NCI-H446 (cell line): Measurements from ENCODE around the gene MATN3.
A peak's percentile ranks its signal among the peaks of the same experiment; 100 is the strongest.

Experiments used
- DNase-seq, 2 experiments: peaks; one replicate each; lab custom pipeline; 2025; lab: John Stamatoyannopoulos, UW

Gene MATN3

DNA sequence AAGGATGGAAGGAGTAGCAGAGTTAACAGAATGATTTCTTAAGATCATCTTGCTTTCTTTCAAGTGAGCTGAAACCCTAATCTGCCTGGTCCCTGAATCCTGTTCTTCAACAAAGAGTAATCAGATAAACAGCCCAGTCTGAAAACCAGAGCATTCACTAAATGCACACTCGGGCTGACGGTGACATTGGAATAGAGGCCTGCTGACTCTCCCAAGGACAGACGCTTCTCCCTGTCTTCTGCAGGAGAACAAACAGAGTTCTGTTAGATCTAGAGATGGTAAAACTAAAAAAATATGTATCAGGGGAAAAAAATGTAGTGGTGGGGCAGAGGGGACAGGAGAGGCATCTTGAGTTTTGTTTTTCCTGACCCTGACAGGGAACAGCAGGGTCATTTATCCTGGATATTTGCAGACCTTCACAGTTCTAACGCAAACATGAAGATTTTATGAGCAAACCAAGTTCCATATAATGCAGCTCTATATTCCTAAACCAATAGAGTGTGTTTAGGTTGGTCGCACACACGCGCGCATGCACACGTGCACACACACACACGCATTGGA is 7.3 kb downstream of the MATN3 start:
- DNase-seq = no peak

DNA sequence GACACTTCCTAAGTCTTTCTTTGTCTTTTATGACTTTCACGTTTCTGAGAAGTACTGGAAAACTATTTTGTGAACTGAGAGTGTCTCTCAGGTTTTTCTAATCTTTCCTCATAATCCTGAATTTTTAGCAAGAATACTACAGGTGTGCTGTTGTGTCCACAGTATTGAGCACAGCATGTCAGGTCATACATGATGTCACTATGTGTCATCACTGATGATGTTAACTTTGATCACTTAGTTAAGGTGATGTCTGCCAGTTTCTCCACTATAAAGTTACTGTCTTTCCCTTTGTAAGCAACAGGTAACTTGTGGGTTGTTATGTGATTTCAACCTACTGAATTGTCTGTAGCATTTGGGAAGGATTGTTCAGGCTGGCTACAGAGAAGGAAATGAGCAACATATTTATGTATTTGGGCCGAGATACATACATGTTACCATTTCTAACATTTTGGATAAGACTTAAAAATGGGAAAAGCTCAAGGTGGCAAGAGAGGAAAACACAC is 11.1 kb downstream of the MATN3 start:
- no peak for DNase-seq

- DNase-seq = no peak
Measured at GRCh38 chr2:19993731-19994130, 18.7 kb downstream of the MATN3 start.

GRCh38 chr2:19991895-19992294 is 20.6 kb downstream of the MATN3 start:
- no peak for DNase-seq

DNA sequence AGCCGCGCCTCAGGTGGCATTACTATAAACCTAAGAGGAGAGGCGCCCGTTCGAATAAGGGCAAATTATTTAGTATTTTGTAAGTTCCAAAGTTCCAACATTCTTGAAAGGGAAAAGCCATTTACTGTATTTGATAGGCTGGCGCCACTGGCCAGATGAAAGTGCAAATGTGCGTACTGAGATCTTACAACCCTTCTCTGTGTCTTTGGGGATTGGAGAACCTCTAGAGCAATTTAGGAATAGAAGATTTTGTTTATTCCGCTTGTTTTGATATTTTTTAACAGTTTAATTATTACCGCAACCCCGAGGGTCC is 22.1 kb downstream of the MATN3 start:
- no peak for DNase-seq

GRCh38 chr2:19989667-19990415 is 22.6 kb downstream of the MATN3 start, which contains the start of gene WDR35:
Gene WDR35 (minus strand): TSS chr2:19990105. CDS start chr2:19990015, 90 bp downstream.
- DNase-seq = peak; percentile 85 to 95

DNA sequence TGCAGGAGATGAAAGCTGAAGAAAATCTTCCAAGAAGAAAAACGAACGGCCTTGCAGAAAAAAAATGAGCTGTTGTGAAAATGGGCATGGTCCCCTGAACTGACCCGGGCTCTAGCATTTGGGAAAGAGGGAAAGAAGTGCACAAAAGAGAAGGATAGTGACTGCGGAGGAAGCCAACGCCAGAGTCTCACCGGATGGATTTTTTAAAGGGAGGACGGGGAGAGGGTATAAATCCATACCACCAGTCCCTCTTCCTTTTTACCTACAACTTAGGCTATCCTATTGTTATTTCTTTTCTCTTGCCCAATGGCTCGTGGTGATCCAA is 23.2 kb downstream of the MATN3 start:
- no peak for DNase-seq

DNA sequence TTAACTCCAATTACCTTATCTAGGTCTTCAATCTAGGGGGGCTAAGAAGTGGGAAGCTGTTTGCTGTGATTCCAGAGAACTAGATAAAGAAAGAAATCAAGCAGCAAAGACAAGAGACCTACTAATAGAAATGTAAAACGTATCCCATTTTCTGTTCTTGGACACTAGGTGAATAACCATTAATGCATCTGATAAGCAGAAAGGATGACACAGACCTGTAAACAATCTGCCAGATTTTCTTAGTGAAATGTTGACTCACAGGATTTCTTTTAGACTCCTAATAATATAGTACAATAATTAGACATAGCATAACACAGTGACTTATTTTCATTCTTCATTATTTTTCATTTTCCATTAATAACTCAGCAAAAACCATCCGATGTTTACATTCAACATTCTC is 23.9 kb downstream of the MATN3 start:
- DNase-seq = no peak

GRCh38 chr2:19987936-19988335 is 24.5 kb downstream of the MATN3 start:
- no peak for DNase-seq

DNA sequence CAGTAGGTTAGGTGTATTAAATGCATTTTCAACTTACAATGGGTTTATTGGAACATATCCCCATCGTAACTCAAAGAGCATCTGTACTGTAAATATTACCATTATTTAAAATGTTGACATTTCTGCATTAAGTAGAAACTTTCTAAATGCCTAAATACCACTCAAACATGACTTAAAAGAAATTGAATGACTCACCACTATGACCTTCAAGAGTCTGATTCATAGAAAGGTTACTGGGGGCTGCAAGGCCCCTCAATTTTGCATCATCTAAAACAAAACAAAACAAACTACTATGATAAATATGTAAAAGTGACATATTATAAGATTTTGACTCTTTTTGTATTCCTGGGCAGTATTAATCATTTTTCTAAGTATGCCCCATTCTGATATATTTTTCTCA is 30.2 kb downstream of the MATN3 start:
- DNase-seq = no peak

DNA sequence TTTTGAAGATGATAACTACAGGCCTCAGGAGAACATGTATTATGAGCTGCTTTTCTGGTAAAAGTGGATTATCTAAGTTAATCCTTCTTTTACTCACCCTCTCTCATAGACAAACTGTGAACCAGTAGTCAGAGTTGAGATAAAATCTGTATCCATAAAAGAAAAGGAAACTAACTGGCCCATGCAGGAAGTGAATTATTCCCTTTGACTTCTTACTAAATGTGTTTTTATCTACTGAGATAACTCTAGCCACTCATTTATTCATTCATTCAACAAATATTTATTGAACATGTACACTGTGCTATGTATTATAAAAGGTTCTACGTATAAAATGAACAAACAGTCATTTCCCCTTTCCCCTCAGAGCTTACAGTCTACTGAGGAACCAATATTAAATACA is 32.5 kb downstream of the MATN3 start:
- no peak for DNase-seq

DNA sequence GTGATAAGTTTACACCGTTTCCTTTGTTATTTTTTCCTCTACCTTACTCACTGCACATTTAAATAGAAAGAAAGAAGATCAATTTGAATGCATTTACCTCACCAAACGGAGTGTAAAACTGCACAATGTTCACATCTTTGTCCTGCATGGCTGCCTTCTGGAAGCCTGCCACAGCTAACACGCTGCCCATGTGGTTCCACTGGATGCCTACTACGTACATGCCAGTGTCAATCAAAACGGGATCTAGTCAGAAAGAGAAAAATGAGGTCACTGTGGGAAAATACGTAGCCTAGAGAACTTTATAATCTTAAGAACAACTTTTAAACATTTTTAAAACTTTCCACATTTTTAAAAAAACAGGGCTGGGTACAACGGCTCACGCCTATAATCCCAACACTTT is 39.0 kb downstream of the MATN3 start:
- peak in 1 of 2 experiments; percentile 50 for DNase-seq

GRCh38 chr2:19971691-19972090 is 40.8 kb downstream of the MATN3 start:
- no peak for DNase-seq

DNA sequence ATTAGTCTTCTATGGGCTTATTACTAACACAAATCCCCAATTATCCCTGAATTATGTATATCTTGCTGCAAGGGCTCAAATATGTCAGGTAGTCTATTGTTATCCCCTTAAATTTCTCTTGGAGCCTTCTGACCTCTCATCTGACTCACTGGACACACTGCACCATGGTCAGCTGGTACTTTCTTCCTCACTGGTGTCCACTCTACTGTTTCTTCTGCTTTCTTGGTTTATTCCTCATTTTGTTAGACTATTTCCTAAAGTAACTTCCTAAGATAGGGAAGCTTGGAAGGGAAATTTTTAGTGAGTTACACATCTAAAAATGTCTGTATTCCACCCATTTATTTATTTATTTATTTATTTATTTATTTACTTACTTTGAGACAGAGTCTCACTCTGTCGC is 49.1 kb downstream of the MATN3 start:
- DNase-seq = no peak

DNA sequence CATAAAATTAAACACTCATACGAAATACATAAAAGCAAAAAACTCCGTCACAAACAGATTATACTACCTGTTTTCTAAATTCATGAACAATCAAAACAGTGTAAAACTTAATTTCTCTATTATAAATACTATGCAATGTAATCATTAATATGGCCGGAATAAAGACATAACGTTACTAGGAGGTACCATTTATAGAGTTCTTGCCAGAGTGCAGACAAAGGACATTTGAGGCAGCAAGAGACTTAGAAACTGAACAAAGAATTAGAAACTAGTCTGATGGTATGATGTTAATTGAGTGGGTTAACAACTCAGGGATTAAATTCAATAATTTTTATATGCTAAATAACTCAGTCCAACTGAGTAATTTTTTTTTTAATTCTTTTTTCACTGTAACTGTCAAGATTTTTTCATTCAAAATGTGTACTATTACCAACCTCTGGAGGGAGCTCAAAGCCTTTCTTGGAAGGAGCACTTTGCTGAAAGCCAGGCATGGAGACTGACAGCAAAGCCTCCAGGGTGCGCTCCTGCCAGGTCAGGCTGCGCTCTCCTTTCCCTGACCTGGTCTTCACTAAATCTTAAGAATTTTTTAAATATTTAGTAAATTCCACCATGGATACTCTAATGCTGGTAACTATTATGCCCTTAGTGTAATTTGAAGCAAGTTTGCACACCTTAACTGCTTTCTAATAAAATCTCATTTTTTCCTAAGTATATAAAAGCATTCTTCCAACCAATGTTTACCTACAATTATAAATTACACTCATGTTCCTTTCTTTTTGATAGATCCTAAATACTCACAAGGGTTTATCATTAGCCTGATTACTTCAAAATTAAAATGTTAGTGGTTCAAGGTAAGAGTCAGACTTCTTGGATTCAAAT is 56.7 kb downstream of the MATN3 start:
- peak; percentile 10 to 67 for DNase-seq

GRCh38 chr2:19949071-19949470 is 63.4 kb downstream of the MATN3 start:
- DNase-seq = peak in 1 of 2 experiments; percentile 1

DNA sequence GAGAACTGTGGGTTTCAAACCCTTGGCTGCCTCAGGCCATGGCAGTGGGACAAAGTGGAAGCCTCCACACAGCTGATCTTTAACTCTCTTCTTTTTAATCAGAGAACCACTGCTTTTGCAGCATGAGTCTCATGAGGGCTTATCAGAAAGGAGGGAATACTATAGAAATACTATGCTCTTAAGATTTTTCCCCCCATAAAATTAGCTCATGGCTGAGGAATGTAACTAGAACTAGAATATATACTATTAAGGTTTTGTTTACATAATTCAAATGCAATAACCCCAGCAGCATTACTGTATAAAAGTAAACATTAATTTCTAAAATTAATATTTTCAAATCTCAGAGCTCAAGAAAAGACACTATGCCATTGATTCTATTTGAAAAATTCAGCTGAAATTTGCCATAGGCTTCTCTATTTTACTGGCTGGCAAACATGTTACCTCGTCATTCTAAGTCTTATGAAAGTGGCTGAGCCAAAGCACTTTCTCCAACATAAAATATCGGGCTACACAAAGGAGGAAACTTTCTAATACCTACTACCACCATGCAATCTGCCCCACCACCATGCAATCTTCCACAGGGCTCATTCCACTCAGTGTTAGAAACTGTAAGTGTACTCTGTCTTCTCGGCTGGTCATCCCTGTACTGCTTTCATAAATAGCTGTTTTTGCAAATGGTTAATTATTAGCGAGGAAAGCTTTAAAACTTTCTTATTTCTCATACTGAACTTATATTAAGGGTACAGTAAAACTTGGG is 65.1 kb downstream of the MATN3 start:
- DNase-seq = no peak

- no peak for DNase-seq
Measured at GRCh38 chr2:19944205-19944845, 68.1 kb downstream of the MATN3 start.

GRCh38 chr2:19943189-19943588 is 69.3 kb downstream of the MATN3 start:
- DNase-seq = no peak

- no peak for DNase-seq
Measured at GRCh38 chr2:19942199-19942598, 70.3 kb downstream of the MATN3 start.
